Measurements from ENCODE around the gene KLF4.

GRCh38 chr9:107478805-107479204 lies 10.8 kb downstream of the KLF4 start:
- TF ChIP-seq CTCF (IDR thresholded peaks at IDR 0.05; ENCODE audit: poor library complexity, severe bottlenecking) (no peak), POLR2AphosphoS5 (IDR thresholded peaks at IDR 0.05) (no peak), EP300 (conservative IDR thresholded peaks at IDR 0.05; ENCODE audit: poor library complexity, severe bottlenecking) (no peak), EZH2 (IDR thresholded peaks at IDR 0.05; ENCODE audit: borderline replicate concordance, insufficient read depth, low read length, poor library complexity, severe bottlenecking) (no peak), TAF1 (IDR thresholded peaks at IDR 0.05; ENCODE audit: low read depth) (no peak)
